Activated T-cell treated with anti-CD3 and anti-CD28 coated beads, Interleukin-2, amount 50 U/mL, for 1 hour (primary cell): ENCODE results near the gene NUP188.

Experiments used
- DNase-seq: peaks from one replicate; pipeline ENCODE4 v3.0.0-alpha.2; 2020

NUP188 gene

GRCh38 chr9:129007766-129008468, 60.4 kb downstream of the NUP188 start:
- no peak for DNase-seq

- DNase-seq: no peak
These were observed 61.0 kb downstream of the NUP188 start for GRCh38 chr9:129008469-129008965.

GRCh38 chr9:129008986-129009583, 61.6 kb downstream of the NUP188 start:
- no peak for DNase-seq

GRCh38 chr9:129009584-129010141, 62.2 kb downstream of the NUP188 start:
- DNase-seq: no peak

GRCh38 chr9:129010267-129010975, 62.9 kb downstream of the NUP188 start:
- DNase-seq: no peak

GRCh38 chr9:129011170-129011569, 63.7 kb downstream of the NUP188 start:
- DNase-seq: no peak

GRCh38 chr9:129011761-129012181, 64.3 kb downstream of the NUP188 start:
- DNase-seq: no peak

GRCh38 chr9:129012343-129012742, 64.8 kb downstream of the NUP188 start:
- DNase-seq: no peak

GRCh38 chr9:129012893-129013448, 65.5 kb downstream of the NUP188 start:
- DNase-seq: no peak

- no peak for DNase-seq
These were observed 66.2 kb downstream of the NUP188 start for GRCh38 chr9:129013674-129014073.

GRCh38 chr9:129014124-129014523, 66.6 kb downstream of the NUP188 start:
- DNase-seq: no peak

GRCh38 chr9:129014608-129015007, 67.1 kb downstream of the NUP188 start:
- no peak for DNase-seq

GRCh38 chr9:129021091-129021490, 73.6 kb downstream of the NUP188 start:
- no peak for DNase-seq

- DNase-seq: no peak
These were observed 74.5 kb downstream of the NUP188 start for GRCh38 chr9:129022037-129022436.

- no peak for DNase-seq
These were observed 75.8 kb downstream of the NUP188 start for GRCh38 chr9:129023036-129023907.

GRCh38 chr9:129023908-129024233, 76.4 kb downstream of the NUP188 start:
- DNase-seq: no peak

GRCh38 chr9:129026442-129027223, 79.1 kb downstream of the NUP188 start:
- DNase-seq: no peak

GRCh38 chr9:129027224-129027684, 79.8 kb downstream of the NUP188 start:
- no peak for DNase-seq

GRCh38 chr9:129027685-129028191, 80.2 kb downstream of the NUP188 start:
- no peak for DNase-seq

GRCh38 chr9:129028192-129028966, 80.9 kb downstream of the NUP188 start, which contains the start of gene SH3GLB2:
Gene SH3GLB2 (minus strand): TSS chr9:129028331. CDS start chr9:129028154, 177 bp downstream.
- peak; percentile 96 for DNase-seq
